PC-3 (cell line): ENCODE measurements around the gene GRP.

Experiments used
- EZH2 ChIP-seq: fragments of 300-600 bp; sonication (generic); IDR thresholded peaks from one replicate; pipeline ENCODE4 v1.6.1; 2017; ENCODE audit warnings: antibody characterized with exemption, mild to moderate bottlenecking, low read length; ENCODE audit not compliant: unreplicated experiment
- EZH2phosphoT487 ChIP-seq: fragments of 300-600 bp; sonication (generic); IDR thresholded peaks from 2 replicates; pipeline ENCODE4 v1.6.1; 2018; ENCODE audit warnings: mild to moderate bottlenecking, antibody characterized with exemption, low read length, borderline replicate concordance
- TF ChIP-seq, protein P1 (sequence below): fragments of 300-600 bp; sonication (generic); conservative IDR thresholded peaks from 2 replicates; pipeline ENCODE4 v1.5.1; 2017; ENCODE audit warnings: antibody characterized with exemption, low read depth, mild to moderate bottlenecking, low read length

DNA sequence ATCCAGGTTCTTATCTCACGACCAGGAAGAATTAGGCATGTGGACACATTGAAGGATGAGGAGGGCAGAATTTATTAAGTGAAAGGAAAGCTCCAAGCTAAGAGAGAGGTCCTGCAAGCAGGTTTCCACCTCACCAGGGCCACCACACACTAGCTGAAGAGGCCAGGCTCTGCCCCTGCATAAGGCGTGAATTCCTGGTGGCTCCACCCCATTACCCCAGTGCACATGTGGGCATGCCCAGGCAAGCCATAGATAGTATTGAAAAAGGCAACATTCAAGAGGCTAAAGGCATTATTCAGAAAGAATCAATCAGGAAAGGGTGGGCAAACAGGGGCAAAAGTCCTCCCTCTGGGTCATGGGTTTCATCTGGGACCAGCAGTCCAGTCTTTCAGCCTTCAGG is 30.9 kb upstream of the GRP start:
- TF ChIP-seq, protein P1, sequence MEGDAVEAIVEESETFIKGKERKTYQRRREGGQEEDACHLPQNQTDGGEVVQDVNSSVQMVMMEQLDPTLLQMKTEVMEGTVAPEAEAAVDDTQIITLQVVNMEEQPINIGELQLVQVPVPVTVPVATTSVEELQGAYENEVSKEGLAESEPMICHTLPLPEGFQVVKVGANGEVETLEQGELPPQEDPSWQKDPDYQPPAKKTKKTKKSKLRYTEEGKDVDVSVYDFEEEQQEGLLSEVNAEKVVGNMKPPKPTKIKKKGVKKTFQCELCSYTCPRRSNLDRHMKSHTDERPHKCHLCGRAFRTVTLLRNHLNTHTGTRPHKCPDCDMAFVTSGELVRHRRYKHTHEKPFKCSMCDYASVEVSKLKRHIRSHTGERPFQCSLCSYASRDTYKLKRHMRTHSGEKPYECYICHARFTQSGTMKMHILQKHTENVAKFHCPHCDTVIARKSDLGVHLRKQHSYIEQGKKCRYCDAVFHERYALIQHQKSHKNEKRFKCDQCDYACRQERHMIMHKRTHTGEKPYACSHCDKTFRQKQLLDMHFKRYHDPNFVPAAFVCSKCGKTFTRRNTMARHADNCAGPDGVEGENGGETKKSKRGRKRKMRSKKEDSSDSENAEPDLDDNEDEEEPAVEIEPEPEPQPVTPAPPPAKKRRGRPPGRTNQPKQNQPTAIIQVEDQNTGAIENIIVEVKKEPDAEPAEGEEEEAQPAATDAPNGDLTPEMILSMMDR: no peak
- TF ChIP-seq EZH2 (no peak), EZH2phosphoT487 (no peak)
